SH-SY5Y (cell line): ENCODE results near the gene TMEM51.

Experiments
- GATA2 ChIP-seq: IDR thresholded peaks from 2 replicates; pipeline ENCODE4 v1.6.1; 2011; ENCODE audit warnings: mild to moderate bottlenecking, low read depth, low read length
- GATA3 ChIP-seq: IDR thresholded peaks from 2 replicates; pipeline ENCODE4 v1.6.1; 2011; ENCODE audit warnings: low read depth, mild to moderate bottlenecking, low read length, moderate library complexity

DNA sequence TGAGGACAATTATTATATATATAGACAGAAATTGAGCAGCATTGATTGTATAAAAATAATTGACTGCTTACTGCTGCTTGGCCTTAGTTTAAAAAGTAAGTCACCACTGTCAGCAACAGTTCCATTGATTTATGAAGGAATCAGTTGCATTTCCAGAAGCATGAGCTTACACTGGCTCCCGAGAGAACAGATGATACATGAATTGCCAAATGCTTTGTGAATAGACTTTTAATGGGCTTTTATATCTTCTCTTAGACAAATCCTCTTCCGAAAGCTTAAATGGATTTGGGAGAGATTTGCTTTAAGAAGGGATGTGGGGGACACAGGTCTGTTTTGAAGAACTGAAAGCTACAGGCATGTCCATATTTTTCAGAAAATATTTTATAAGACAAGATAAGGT is 101.0 kb downstream of the TMEM51 start:
- TF ChIP-seq GATA2 (no peak), GATA3 (no peak)
